HepG2 (cell line): ENCODE data around the gene C16orf95.

ENCODE experiments used
- GABPA ChIP-seq, 2 experiments: IDR thresholded peaks; 2 replicates each; pipeline ENCODE4 v1.6.1; 2011 to 2016; ENCODE audit warnings: low read depth in 2 of 2, low read length in 1 of 2, missing biosample characterization in 1 of 2, missing genetic modification characterization in 1 of 2
- HES4 ChIP-seq: sonication (generic); formaldehyde crosslinking; IDR thresholded peaks from 2 replicates; pipeline ENCODE4 v1.9.0; 2021; ENCODE audit warnings: mild to moderate bottlenecking, missing genetic modification reagents, borderline replicate concordance
- MED1 ChIP-seq: sonication (generic); formaldehyde crosslinking; IDR thresholded peaks from 2 replicates; pipeline ENCODE4 v1.4.0; 2020; ENCODE audit warnings: missing genetic modification reagents
- MYNN ChIP-seq: sonication (generic); formaldehyde crosslinking; IDR thresholded peaks from 2 replicates; pipeline ENCODE4 v1.4.0; 2020; ENCODE audit warnings: mild to moderate bottlenecking, low read depth, missing genetic modification reagents
- POLR2A ChIP-seq, 2 experiments: IDR thresholded peaks; 2 replicates each; pipeline ENCODE4 v1.6.1; 2011; ENCODE audit warnings: low read depth in 2 of 2, low read length in 2 of 2, mild to moderate bottlenecking in 1 of 2, moderate library complexity in 1 of 2; ENCODE audit not compliant: insufficient read depth in 1 of 2
- RAD21 ChIP-seq: fragments of 450-650 bp; formaldehyde crosslinking; IDR thresholded peaks from 2 replicates; pipeline ENCODE4 v1.5.0; 2020; ENCODE audit warnings: mild to moderate bottlenecking
- SUZ12 ChIP-seq: fragments of 150-350 bp; IDR thresholded peaks from 2 replicates; pipeline ENCODE4 v1.6.1; 2014; ENCODE audit warnings: low read depth, low read length
- ZNF274 ChIP-seq: sonication (generic); formaldehyde crosslinking; IDR thresholded peaks from 2 replicates; pipeline ENCODE4 v1.5.1; 2020; ENCODE audit warnings: mild to moderate bottlenecking, missing genetic modification reagents
- ZNF839 ChIP-seq: sonication (generic); formaldehyde crosslinking; IDR thresholded peaks from 2 replicates; pipeline ENCODE4 v1.4.0; 2020; ENCODE audit warnings: missing genetic modification reagents, mild to moderate bottlenecking, borderline replicate concordance

DNA sequence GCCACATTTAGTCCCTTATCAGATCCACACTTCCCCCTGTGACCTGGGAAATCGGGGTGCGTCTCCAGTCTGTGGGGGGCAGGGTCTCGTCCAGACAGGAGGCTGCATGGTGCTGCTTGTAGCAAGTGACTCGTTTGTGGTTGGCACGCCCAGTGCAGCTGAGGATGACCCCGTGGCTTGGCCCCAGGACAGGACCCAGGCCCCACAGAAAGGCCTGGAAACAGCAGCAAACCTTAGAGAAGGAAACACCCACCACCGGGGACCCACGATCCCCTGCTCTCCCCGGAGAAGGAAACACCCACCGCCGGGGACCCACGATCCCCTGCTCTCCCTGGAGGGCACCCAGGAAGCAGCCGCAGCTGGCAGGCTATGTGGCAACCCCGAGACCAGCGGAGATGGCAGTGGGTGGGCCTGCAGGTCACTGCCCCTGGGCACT, 8.2 kb upstream of the C16orf95 start:
- no peak; a peak in 1 of 4 replicates for TF ChIP-seq POLR2A (IDR thresholded peaks at IDR 0.05; ENCODE audit: insufficient read depth in 1 of 2, low read depth in 2 of 2, low read length in 2 of 2)
- no peak for TF ChIP-seq ZNF839 (CRISPR knock-in tag)
- TF ChIP-seq ZNF274: no peak
- no peak for TF ChIP-seq RAD21 (CRISPR knock-in tag)
- no peak for TF ChIP-seq MED1 (CRISPR knock-in tag)
- no peak for TF ChIP-seq GABPA (IDR thresholded peaks at IDR 0.05; ENCODE audit: low read depth, low read length)
- no peak for TF ChIP-seq GABPA (CRISPR knock-in tag; IDR thresholded peaks at IDR 0.05; ENCODE audit: low read depth)
- no peak for TF ChIP-seq MYNN
- TF ChIP-seq SUZ12: no peak
- no peak for TF ChIP-seq HES4 (CRISPR knock-in tag)
